Measurements from ENCODE around the gene STOML3.

STOML3 gene

GRCh38 chr13:38981096-38981495, 9.5 kb downstream of the STOML3 start:
- Histone ChIP-seq H3K4me3 (ENCODE audit: low read length) (no peak overlapping the region), H4K20me1 (ENCODE audit: insufficient read depth, low read length) (no peaks in the 10 kb centered on the region), H2AFZ (ENCODE audit: low read length) (no peak overlapping the region), H3K9me3 (replicated peaks; ENCODE audit: insufficient read depth, low read length) (no peaks in the 10 kb centered on the region), H3K36me3 (replicated peaks; ENCODE audit: insufficient read depth, low read length) (no peaks in the 10 kb centered on the region), H3K27me3 (replicated peaks; ENCODE audit: insufficient read depth, low read length) (no peaks in the 10 kb centered on the region), H3F3A (ENCODE audit: insufficient read depth, low read length) (no peaks in the 10 kb centered on the region), H3K4me1 (ENCODE audit: low read length) (no peaks in the 10 kb centered on the region), H3K27ac (ENCODE audit: low read length) (no peak overlapping the region), H3K9me2 (replicated peaks; ENCODE audit: insufficient read depth, low read length) (no peaks in the 10 kb centered on the region), H3K9ac (ENCODE audit: low read length) (no peak overlapping the region), H3K79me2 (ENCODE audit: low read length) (no peaks in the 10 kb centered on the region), H3K4me2 (ENCODE audit: low read depth, low read length) (no peak overlapping the region)
- TF ChIP-seq CTCF (IDR thresholded peaks at IDR 0.05; ENCODE audit: low read length) (no peak), EZH2 (optimal IDR thresholded peaks at IDR 0.05; ENCODE audit: low read depth, low read length) (no peak), EZH2phosphoT487 (IDR thresholded peaks at IDR 0.05; ENCODE audit: low read length) (no peak)
- DNase-seq, result no peak

GRCh38 chr13:38980750-38981078, 9.9 kb downstream of the STOML3 start:
- Histone ChIP-seq H3K27me3 (replicated peaks; ENCODE audit: insufficient read depth, low read length) (no peaks in the 10 kb centered on the region), H3K9ac (ENCODE audit: low read length) (no peak overlapping the region), H3K4me3 (ENCODE audit: low read length) (no peak overlapping the region), H3K4me2 (ENCODE audit: low read depth, low read length) (no peak overlapping the region), H2AFZ (ENCODE audit: low read length) (no peak overlapping the region), H3K4me1 (ENCODE audit: low read length) (no peaks in the 10 kb centered on the region), H3K27ac (ENCODE audit: low read length) (no peak overlapping the region), H3K9me2 (replicated peaks; ENCODE audit: insufficient read depth, low read length) (no peaks in the 10 kb centered on the region), H3K79me2 (ENCODE audit: low read length) (no peaks in the 10 kb centered on the region), H3K9me3 (replicated peaks; ENCODE audit: insufficient read depth, low read length) (no peaks in the 10 kb centered on the region), H3F3A (ENCODE audit: insufficient read depth, low read length) (no peaks in the 10 kb centered on the region), H4K20me1 (ENCODE audit: insufficient read depth, low read length) (no peaks in the 10 kb centered on the region), H3K36me3 (replicated peaks; ENCODE audit: insufficient read depth, low read length) (no peaks in the 10 kb centered on the region)
- DNase-seq, result no peak
- no peak for TF ChIP-seq EZH2 (optimal IDR thresholded peaks at IDR 0.05; ENCODE audit: low read depth, low read length)

- no peaks in the 10 kb centered on the region for H3K9me2 ChIP-seq (replicated peaks; ENCODE audit: insufficient read depth, low read length)
- no peak for DNase-seq
- H3K4me3 ChIP-seq (ENCODE audit: low read length), result no peak overlapping the region
- H3K9ac ChIP-seq (ENCODE audit: low read length), result no peak overlapping the region
- no peak overlapping the region for H3K27ac ChIP-seq (ENCODE audit: low read length)
- H3K79me2 ChIP-seq (ENCODE audit: low read length), result no peaks in the 10 kb centered on the region
- H3F3A ChIP-seq (ENCODE audit: insufficient read depth, low read length), result no peaks in the 10 kb centered on the region
- no peak for TF ChIP-seq EZH2 (optimal IDR thresholded peaks at IDR 0.05; ENCODE audit: low read depth, low read length)
- TF ChIP-seq CTCF (IDR thresholded peaks at IDR 0.05; ENCODE audit: low read length), result no peak
- TF ChIP-seq EZH2phosphoT487 (IDR thresholded peaks at IDR 0.05; ENCODE audit: low read length), result no peak
- no peaks in the 10 kb centered on the region for H3K27me3 ChIP-seq (replicated peaks; ENCODE audit: insufficient read depth, low read length)
- H3K9me3 ChIP-seq (replicated peaks; ENCODE audit: insufficient read depth, low read length), result no peaks in the 10 kb centered on the region
- no peaks in the 10 kb centered on the region for H3K36me3 ChIP-seq (replicated peaks; ENCODE audit: insufficient read depth, low read length)
- H3K4me1 ChIP-seq (ENCODE audit: low read length), result no peaks in the 10 kb centered on the region
- no peak overlapping the region for H3K4me2 ChIP-seq (ENCODE audit: low read depth, low read length)
- no peak overlapping the region for H2AFZ ChIP-seq (ENCODE audit: low read length)
- H4K20me1 ChIP-seq (ENCODE audit: insufficient read depth, low read length), result no peaks in the 10 kb centered on the region
Observed at GRCh38 chr13:38979891-38980749, 10.5 kb downstream of the STOML3 start.

GRCh38 chr13:38970380-38971051, 20.1 kb downstream of the STOML3 start:
- Histone ChIP-seq H3K9me3 (replicated peaks; ENCODE audit: insufficient read depth, low read length) (no peaks in the 10 kb centered on the region), H3K4me2 (ENCODE audit: low read depth, low read length) (no peak overlapping the region), H3K4me3 (ENCODE audit: low read length) (no peak overlapping the region), H3K27me3 (replicated peaks; ENCODE audit: insufficient read depth, low read length) (no peaks in the 10 kb centered on the region), H2AFZ (ENCODE audit: low read length) (no peak overlapping the region), H3K79me2 (ENCODE audit: low read length) (no peaks in the 10 kb centered on the region), H3K9me2 (replicated peaks; ENCODE audit: insufficient read depth, low read length) (no peaks in the 10 kb centered on the region), H4K20me1 (ENCODE audit: insufficient read depth, low read length) (no peaks in the 10 kb centered on the region), H3K36me3 (replicated peaks; ENCODE audit: insufficient read depth, low read length) (no peaks in the 10 kb centered on the region), H3K4me1 (ENCODE audit: low read length) (no peaks in the 10 kb centered on the region), H3F3A (ENCODE audit: insufficient read depth, low read length) (no peaks in the 10 kb centered on the region), H3K27ac (ENCODE audit: low read length) (no peak overlapping the region), H3K9ac (ENCODE audit: low read length) (no peak overlapping the region)
- TF ChIP-seq EZH2phosphoT487 (IDR thresholded peaks at IDR 0.05; ENCODE audit: low read length), result no peak
- TF ChIP-seq EZH2 (optimal IDR thresholded peaks at IDR 0.05; ENCODE audit: low read depth, low read length), result no peak
- TF ChIP-seq CTCF (IDR thresholded peaks at IDR 0.05; ENCODE audit: low read length), result no peak
- no peak for DNase-seq

All from MM.1S (cell line).